HS-5 (cell line): Measurements from ENCODE around the gene TTYH1.
"Not testable (repeated sequence)": the region's sequence is repeated elsewhere in the genome, so short reads cannot be mapped to it uniquely, and the experiment has no call there.

Experiments used
- DNase-seq: peaks from one replicate; pipeline ENCODE4 v3.0.0-alpha.2; 2012; ENCODE audit warnings: low read depth

Gene TTYH1

GRCh38 chr19:54415208-54415900, at the start of gene TTYH1:
Gene TTYH1 (plus strand): TSS chr19:54415464. CDS start chr19:54415553, 89 bp downstream.
- DNase-seq, result no peak

- not testable (repeated sequence) for DNase-seq
These were observed 49.5 kb upstream of the TTYH1 start for GRCh38 chr19:54365798-54366197.

- no peak for DNase-seq
These were observed 48.5 kb upstream of the TTYH1 start for GRCh38 chr19:54366811-54367210.

GRCh38 chr19:54369082-54369687, 46.1 kb upstream of the TTYH1 start:
- DNase-seq, result no peak

- not testable (repeated sequence) for DNase-seq
These were observed 45.4 kb upstream of the TTYH1 start for GRCh38 chr19:54369688-54370433.

- DNase-seq, result not testable (repeated sequence)
These were observed 44.8 kb upstream of the TTYH1 start for GRCh38 chr19:54370434-54370796.

GRCh38 chr19:54371453-54371852, 43.8 kb upstream of the TTYH1 start:
- DNase-seq, result not testable (repeated sequence)

- DNase-seq, result no peak
These were observed 41.3 kb upstream of the TTYH1 start for GRCh38 chr19:54373781-54374631.

- DNase-seq, result not testable (repeated sequence)
These were observed 39.9 kb upstream of the TTYH1 start for GRCh38 chr19:54375181-54375938.

GRCh38 chr19:54376610-54377285, 38.5 kb upstream of the TTYH1 start:
- DNase-seq, result no peak

GRCh38 chr19:54379187-54379678, 36.0 kb upstream of the TTYH1 start:
- DNase-seq, result no peak

GRCh38 chr19:54380897-54381296, 34.4 kb upstream of the TTYH1 start:
- DNase-seq, result no peak

- DNase-seq, result not testable (repeated sequence)
These were observed 33.2 kb upstream of the TTYH1 start for GRCh38 chr19:54382041-54382440.

- DNase-seq, result no peak
These were observed 31.9 kb upstream of the TTYH1 start for GRCh38 chr19:54383330-54383729.

- no peak for DNase-seq
These were observed 27.1 kb upstream of the TTYH1 start for GRCh38 chr19:54387991-54388801.

GRCh38 chr19:54388802-54389139, 26.5 kb upstream of the TTYH1 start:
- DNase-seq, result no peak

- no peak for DNase-seq
These were observed 25.7 kb upstream of the TTYH1 start for GRCh38 chr19:54389553-54389952.

- DNase-seq, result peak; percentile 22
These were observed 24.2 kb upstream of the TTYH1 start for GRCh38 chr19:54390942-54391577.

GRCh38 chr19:54391589-54392061, 23.6 kb upstream of the TTYH1 start:
- no peak for DNase-seq
